Chondrocyte (in vitro differentiated cells): ENCODE results near the gene MB. TPM values are rescaled to one million over a fixed set of nuclear protein-coding genes. Genes with fewer than 3 reads are reported as not detected.

Source experiments
- DNase-seq: peaks from one replicate; pipeline ENCODE4 v3.0.0; 2021; ENCODE audit warnings: mixed read lengths, low spot score
- H3K27ac Mint-ChIP-seq: one replicate; pipeline ENCODE4 v1.8.0; 2021; ENCODE audit warnings: mild to moderate bottlenecking, moderate library complexity, mixed read lengths; ENCODE audit not compliant: unreplicated experiment
- H3K27me3 Mint-ChIP-seq: 2 replicates; pipeline ENCODE4 v1.8.0; 2021; ENCODE audit warnings: low read depth, mixed read lengths
- H3K36me3 Mint-ChIP-seq: 2 replicates; pipeline ENCODE4 v1.8.0; 2021; ENCODE audit warnings: low read depth, mixed read lengths
- H3K4me1 Mint-ChIP-seq: 2 replicates; pipeline ENCODE4 v1.8.0; 2021; ENCODE audit warnings: low read depth, mild to moderate bottlenecking, mixed read lengths
- H3K4me3 Mint-ChIP-seq: one replicate; pipeline ENCODE4 v1.8.0; 2021; ENCODE audit warnings: mild to moderate bottlenecking, moderate library complexity, mixed read lengths; ENCODE audit not compliant: unreplicated experiment
- H3K9me3 Mint-ChIP-seq: 2 replicates; pipeline ENCODE4 v1.8.0; 2021; ENCODE audit warnings: low read depth, mixed read lengths
- CTCF ChIP-seq: fragments of 200-600 bp; sonication (generic); IDR thresholded peaks from 2 replicates; pipeline ENCODE4 v1.5.0; 2021; ENCODE audit warnings: antibody characterized with exemption, mild to moderate bottlenecking, moderate library complexity
- total RNA-seq: library from RNA; stranded (reverse); gene quantifications from 3 replicates; pipeline ENCODE4 v1.2.1, GENCODE V29; 2021

The MB gene
- total RNA-seq, 1 donor from 2014 or later: not detected

GRCh38 chr22:35570686-35571194 lies 46.4 kb downstream of the MB start:
- H3K4me1 Mint-ChIP-seq: peaks cover 9% of the 10 kb centered on the region
- H3K36me3 Mint-ChIP-seq: no peaks in the 10 kb centered on the region
- no peak for TF ChIP-seq CTCF
- H3K9me3 Mint-ChIP-seq: no peaks in the 10 kb centered on the region
- no peak for DNase-seq
- no peak overlapping the region for H3K27ac Mint-ChIP-seq
- no peak overlapping the region for H3K4me3 Mint-ChIP-seq
- peaks cover 7% of the 10 kb centered on the region for H3K27me3 Mint-ChIP-seq

- Mint-ChIP-seq H3K9me3 (no peaks in the 10 kb centered on the region), H3K27ac (no peak overlapping the region), H3K27me3 (peaks cover 7% of the 10 kb centered on the region), H3K4me1 (peaks cover 17% of the 10 kb centered on the region), H3K36me3 (no peaks in the 10 kb centered on the region), H3K4me3 (no peak overlapping the region)
- TF ChIP-seq CTCF: no peak
- no peak for DNase-seq
Measured at GRCh38 chr22:35569916-35570315, 47.2 kb downstream of the MB start.

GRCh38 chr22:35568751-35569739 lies 48.1 kb downstream of the MB start:
- H3K27me3 Mint-ChIP-seq: peaks cover 6% of the 10 kb centered on the region
- no peaks in the 10 kb centered on the region for H3K9me3 Mint-ChIP-seq
- no peak for TF ChIP-seq CTCF
- peak overlapping the region; percentile 18 for H3K27ac Mint-ChIP-seq
- peaks cover 17% of the 10 kb centered on the region for H3K4me1 Mint-ChIP-seq
- no peak overlapping the region for H3K4me3 Mint-ChIP-seq
- no peaks in the 10 kb centered on the region for H3K36me3 Mint-ChIP-seq
- no peak for DNase-seq

- Mint-ChIP-seq H3K36me3 (no peaks in the 10 kb centered on the region), H3K27ac (no peak overlapping the region), H3K9me3 (no peaks in the 10 kb centered on the region), H3K4me1 (peaks cover 24% of the 10 kb centered on the region), H3K27me3 (peaks cover 6% of the 10 kb centered on the region), H3K4me3 (no peak overlapping the region)
- no peak for TF ChIP-seq CTCF
- no peak for DNase-seq
Measured at GRCh38 chr22:35567351-35568141, 49.6 kb downstream of the MB start.
